OCI-LY1 (cell line): ENCODE results near the gene QRFP.

Source experiments
- EZH2 ChIP-seq: fragments of 200-600 bp; sonication (generic), shearing (Covaris generic); IDR thresholded peaks from 2 replicates; pipeline ENCODE4 v1.8.0; 2017; ENCODE audit warnings: borderline replicate concordance, mixed run types, mild to moderate bottlenecking, antibody characterized with exemption, low read length, moderate library complexity, mixed read lengths
- TF ChIP-seq, protein P1 (sequence below): fragments of 200-600 bp; sonication (generic), shearing (Covaris generic); IDR thresholded peaks from 2 replicates; pipeline ENCODE4 v1.5.1; 2017; ENCODE audit warnings: mild to moderate bottlenecking, antibody characterized with exemption, low read length, moderate library complexity, mixed read lengths

DNA sequence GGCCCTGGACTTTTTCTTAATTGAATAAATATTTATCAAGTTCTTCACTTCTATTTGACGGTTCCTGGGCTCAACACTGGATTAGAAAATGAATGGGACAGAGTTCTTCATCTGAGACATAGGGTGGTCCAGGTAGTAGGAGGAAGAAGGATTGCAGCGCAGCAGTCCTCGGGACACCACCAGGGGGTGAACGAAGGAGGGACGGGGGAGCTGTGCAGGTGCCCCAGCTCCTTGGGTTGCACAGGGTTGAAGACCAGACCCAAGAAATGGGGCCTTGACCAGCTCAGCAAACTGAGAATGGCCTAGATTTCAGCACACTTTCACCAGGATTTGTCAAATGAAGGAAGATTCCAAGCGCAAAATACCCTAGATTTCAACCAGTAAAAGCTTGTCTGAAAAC, 32.1 kb downstream of the QRFP start:
- TF ChIP-seq, protein P1, sequence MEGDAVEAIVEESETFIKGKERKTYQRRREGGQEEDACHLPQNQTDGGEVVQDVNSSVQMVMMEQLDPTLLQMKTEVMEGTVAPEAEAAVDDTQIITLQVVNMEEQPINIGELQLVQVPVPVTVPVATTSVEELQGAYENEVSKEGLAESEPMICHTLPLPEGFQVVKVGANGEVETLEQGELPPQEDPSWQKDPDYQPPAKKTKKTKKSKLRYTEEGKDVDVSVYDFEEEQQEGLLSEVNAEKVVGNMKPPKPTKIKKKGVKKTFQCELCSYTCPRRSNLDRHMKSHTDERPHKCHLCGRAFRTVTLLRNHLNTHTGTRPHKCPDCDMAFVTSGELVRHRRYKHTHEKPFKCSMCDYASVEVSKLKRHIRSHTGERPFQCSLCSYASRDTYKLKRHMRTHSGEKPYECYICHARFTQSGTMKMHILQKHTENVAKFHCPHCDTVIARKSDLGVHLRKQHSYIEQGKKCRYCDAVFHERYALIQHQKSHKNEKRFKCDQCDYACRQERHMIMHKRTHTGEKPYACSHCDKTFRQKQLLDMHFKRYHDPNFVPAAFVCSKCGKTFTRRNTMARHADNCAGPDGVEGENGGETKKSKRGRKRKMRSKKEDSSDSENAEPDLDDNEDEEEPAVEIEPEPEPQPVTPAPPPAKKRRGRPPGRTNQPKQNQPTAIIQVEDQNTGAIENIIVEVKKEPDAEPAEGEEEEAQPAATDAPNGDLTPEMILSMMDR = no peak
- no peak for TF ChIP-seq EZH2
